Caco-2 (cell line): ENCODE measurements around the gene WFIKKN1. TPM values are rescaled to one million over a fixed set of nuclear protein-coding genes. Genes with fewer than 3 reads are reported as not detected.

Experiments
- BruUV-seq: library from RNA; stranded (reverse); fragments of 400-500 nt; replicated peaks from 2 replicates; lab custom pipeline; 2021; lab: Mats Ljungman, UMichigan
- CTCF ChIA-PET: fragments of 300-600 bp; sonication (Branson Sonifier 250); formaldehyde crosslinking; loops from one replicate; lab custom pipeline; 2022; ENCODE audit warnings: antibody characterized with exemption; lab: Charles Lee
- POLR2A ChIA-PET: fragments of 300-600 bp; sonication (Branson Sonifier 250); formaldehyde crosslinking; loops from one replicate; lab custom pipeline; 2022; ENCODE audit warnings: antibody characterized with exemption; lab: Charles Lee
- DNase-seq, 2 experiments: peaks; one replicate each; pipeline versions ENCODE4 v3.0.0 to v3.0.0-alpha.2; 2020 to 2022
- H3K27me3 ChIP-seq: replicated peaks from 2 replicates; pipeline ENCODE4 v1.6.0; 2011; ENCODE audit warnings: low read length; ENCODE audit not compliant: control insufficient read depth, insufficient read depth
- H3K36me3 ChIP-seq: 2 replicates; pipeline ENCODE4 v1.5.1; 2011; ENCODE audit warnings: low read length; ENCODE audit not compliant: control insufficient read depth, insufficient read depth
- H3K4me1 ChIP-seq: fragments of 250-450 bp; sonication (Bioruptor Pico); 2 replicates; pipeline ENCODE4 v1.5.1; 2020; ENCODE audit warnings: mild to moderate bottlenecking
- H3K4me3 ChIP-seq: 2 replicates; pipeline ENCODE4 v1.5.1; 2011; ENCODE audit warnings: low read depth, mild to moderate bottlenecking, control low read depth, low read length
- H3K9me3 ChIP-seq: fragments of 250-450 bp; sonication (Bioruptor Pico); 2 replicates; pipeline ENCODE4 v1.5.1; 2020; ENCODE audit warnings: mild to moderate bottlenecking, moderate library complexity
- H3K27ac Mint-ChIP-seq: one replicate; pipeline ENCODE4 v1.8.0; 2022; ENCODE audit warnings: mixed read lengths; ENCODE audit not compliant: unreplicated experiment
- H3K27me3 Mint-ChIP-seq: one replicate; pipeline ENCODE4 v1.8.0; 2022; ENCODE audit warnings: mixed read lengths; ENCODE audit not compliant: insufficient read depth, unreplicated experiment
- H3K36me3 Mint-ChIP-seq: one replicate; pipeline ENCODE4 v1.8.0; 2022; ENCODE audit warnings: mild to moderate bottlenecking, mixed read lengths; ENCODE audit not compliant: insufficient read depth, unreplicated experiment
- H3K4me1 Mint-ChIP-seq: one replicate; pipeline ENCODE4 v1.8.0; 2022; ENCODE audit warnings: low read depth, mixed read lengths; ENCODE audit not compliant: unreplicated experiment
- H3K4me3 Mint-ChIP-seq: one replicate; pipeline ENCODE4 v1.8.0; 2022; ENCODE audit warnings: mild to moderate bottlenecking, moderate library complexity, mixed read lengths; ENCODE audit not compliant: unreplicated experiment
- H3K9me3 Mint-ChIP-seq: one replicate; pipeline ENCODE4 v1.8.0; 2022; ENCODE audit warnings: mixed read lengths; ENCODE audit not compliant: unreplicated experiment
- intact Hi-C: fragments of 100-400 bp; cut with micrococcal nuclease; formaldehyde crosslinking; loops from one replicate; pipeline ENCODE4 v1.10.0; 2022; ENCODE audit not compliant: unreplicated experiment
- total RNA-seq: library from RNA; stranded (reverse); gene quantifications from 2 replicates; pipeline ENCODE4 v1.2.3, GENCODE V29; 2022
- TF ChIP-seq, protein P1 (sequence below), 2 experiments: fragments of 200-600 bp in 1 of 2; IDR thresholded peaks; 1 replicate in 1 of 2; 2 replicates in 1 of 2; pipeline versions ENCODE4 v1.5.1 to v1.8.0; 2011 to 2022; ENCODE audit warnings: antibody characterized with exemption in 1 of 2, control low read depth in 1 of 2, inconsistent platforms in 1 of 2, low read depth in 1 of 2, low read length in 1 of 2, mild to moderate bottlenecking in 1 of 2, moderate library complexity in 1 of 2; ENCODE audit not compliant: insufficient read depth in 1 of 2, severe bottlenecking in 1 of 2, unreplicated experiment in 1 of 2

The WFIKKN1 gene
- total RNA-seq, 1 experiment from 2014 or later: 0.54 TPM

DNA sequence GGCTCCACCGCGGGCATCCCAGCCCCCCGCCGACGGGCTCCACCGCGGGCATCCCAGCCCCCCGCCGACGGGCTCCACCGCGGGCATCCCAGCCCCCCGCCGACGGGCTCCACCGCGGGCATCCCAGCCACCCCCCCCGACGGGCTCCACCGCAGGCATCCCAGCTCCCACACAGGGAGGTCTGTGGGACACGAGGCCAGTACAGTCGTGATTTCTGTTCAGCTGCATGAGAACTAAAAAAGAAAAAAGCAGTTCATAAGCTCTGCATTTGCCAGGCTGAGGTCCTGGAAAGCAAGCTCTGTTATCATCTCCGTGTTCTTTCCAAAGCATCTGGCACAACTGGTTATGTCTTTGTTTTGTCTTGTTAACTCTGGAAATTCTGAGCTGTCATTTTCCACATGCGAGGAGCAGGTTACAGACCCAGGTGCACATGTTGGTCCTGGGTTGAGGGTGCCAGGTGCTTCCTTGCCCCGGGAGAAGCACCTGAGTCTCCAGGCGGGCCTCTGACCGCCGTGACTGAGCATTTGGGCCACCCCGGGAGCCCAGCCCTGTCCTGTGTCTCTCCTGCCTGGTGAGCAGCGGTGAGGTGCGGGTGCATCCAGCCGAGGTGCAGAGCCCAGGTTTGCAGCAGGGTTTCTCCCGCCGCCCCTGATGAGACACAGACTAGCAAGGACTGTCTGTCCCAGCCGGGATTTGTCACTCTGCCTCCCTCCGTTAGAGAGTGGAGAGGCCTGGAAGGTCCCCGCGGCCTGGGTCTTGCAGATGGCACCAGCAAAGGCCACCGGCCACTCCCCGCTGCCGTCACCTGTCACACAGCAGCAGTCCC lies 9.9 kb upstream of the WFIKKN1 start:
- Mint-ChIP-seq H3K27me3 (no peaks in the 10 kb centered on the region), H3K36me3 (peaks cover 5% of the 10 kb centered on the region), H3K4me1 (no peaks in the 10 kb centered on the region), H3K4me3 (no peak overlapping the region), H3K27ac (no peak overlapping the region), H3K9me3 (no peaks in the 10 kb centered on the region)
- no peaks in the 10 kb centered on the region for H3K9me3 ChIP-seq
- H3K4me3 ChIP-seq: no peak overlapping the region
- H3K27me3 ChIP-seq: no peaks in the 10 kb centered on the region
- no TSS peak for BruUV-seq
- DNase-seq: no peak
- ChIA-PET POLR2A (no interaction called here), CTCF (no interaction called here)
- no peaks in the 10 kb centered on the region for H3K36me3 ChIP-seq
- TF ChIP-seq, protein P1, sequence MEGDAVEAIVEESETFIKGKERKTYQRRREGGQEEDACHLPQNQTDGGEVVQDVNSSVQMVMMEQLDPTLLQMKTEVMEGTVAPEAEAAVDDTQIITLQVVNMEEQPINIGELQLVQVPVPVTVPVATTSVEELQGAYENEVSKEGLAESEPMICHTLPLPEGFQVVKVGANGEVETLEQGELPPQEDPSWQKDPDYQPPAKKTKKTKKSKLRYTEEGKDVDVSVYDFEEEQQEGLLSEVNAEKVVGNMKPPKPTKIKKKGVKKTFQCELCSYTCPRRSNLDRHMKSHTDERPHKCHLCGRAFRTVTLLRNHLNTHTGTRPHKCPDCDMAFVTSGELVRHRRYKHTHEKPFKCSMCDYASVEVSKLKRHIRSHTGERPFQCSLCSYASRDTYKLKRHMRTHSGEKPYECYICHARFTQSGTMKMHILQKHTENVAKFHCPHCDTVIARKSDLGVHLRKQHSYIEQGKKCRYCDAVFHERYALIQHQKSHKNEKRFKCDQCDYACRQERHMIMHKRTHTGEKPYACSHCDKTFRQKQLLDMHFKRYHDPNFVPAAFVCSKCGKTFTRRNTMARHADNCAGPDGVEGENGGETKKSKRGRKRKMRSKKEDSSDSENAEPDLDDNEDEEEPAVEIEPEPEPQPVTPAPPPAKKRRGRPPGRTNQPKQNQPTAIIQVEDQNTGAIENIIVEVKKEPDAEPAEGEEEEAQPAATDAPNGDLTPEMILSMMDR (IDR thresholded peaks at IDR 0.05; ENCODE audit: insufficient read depth in 1 of 2, low read depth in 1 of 2, low read length in 1 of 2, severe bottlenecking in 1 of 2, unreplicated experiment in 1 of 2): no peak
- intact Hi-C loops: no loop called here
- no peaks in the 10 kb centered on the region for H3K4me1 ChIP-seq

DNA sequence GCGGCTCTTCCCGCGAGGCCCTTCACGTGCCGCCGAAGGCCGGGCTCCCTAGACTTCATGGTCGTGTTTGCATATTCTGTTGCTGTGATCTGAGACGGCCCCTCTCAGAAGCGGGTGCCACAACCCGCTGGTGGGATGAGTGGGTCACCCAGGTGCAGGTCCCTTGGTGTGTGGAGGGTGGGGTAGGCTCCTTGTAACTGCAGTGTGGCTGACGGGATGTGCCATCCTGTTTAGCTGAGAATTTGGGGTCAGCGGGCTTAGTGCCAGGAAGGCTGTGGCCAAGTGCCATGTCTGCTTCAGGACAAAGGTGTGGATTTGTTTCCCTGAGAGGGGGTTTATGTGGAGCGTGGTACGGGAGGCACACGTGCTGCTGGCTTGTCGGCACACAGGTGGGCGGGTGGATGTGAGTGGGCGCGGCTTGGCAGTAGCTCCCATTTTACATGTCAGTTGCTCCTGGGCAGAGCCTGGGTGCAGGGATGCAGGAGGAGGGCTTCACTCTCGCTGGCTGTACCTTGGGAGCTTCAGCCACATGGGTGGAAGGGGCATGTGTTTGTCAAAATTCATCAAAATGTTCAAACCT lies 9.2 kb upstream of the WFIKKN1 start:
- CTCF ChIA-PET: no interaction called here
- intact Hi-C loops: no loop called here
- H3K4me1 Mint-ChIP-seq: no peaks in the 10 kb centered on the region
- H3K9me3 ChIP-seq: no peaks in the 10 kb centered on the region
- H3K27me3 ChIP-seq: no peaks in the 10 kb centered on the region
- TF ChIP-seq, protein P1 (IDR thresholded peaks at IDR 0.05; ENCODE audit: insufficient read depth in 1 of 2, low read depth in 1 of 2, low read length in 1 of 2, severe bottlenecking in 1 of 2, unreplicated experiment in 1 of 2): no peak
- POLR2A ChIA-PET: no interaction called here
- no peaks in the 10 kb centered on the region for H3K36me3 ChIP-seq
- no peak for DNase-seq
- no TSS peak for BruUV-seq
- no peak overlapping the region for H3K27ac Mint-ChIP-seq
- H3K4me1 ChIP-seq: no peaks in the 10 kb centered on the region
- H3K4me3 ChIP-seq: no peak overlapping the region
- peaks cover 5% of the 10 kb centered on the region for H3K36me3 Mint-ChIP-seq
- no peak overlapping the region for H3K4me3 Mint-ChIP-seq
- H3K27me3 Mint-ChIP-seq: no peaks in the 10 kb centered on the region
- H3K9me3 Mint-ChIP-seq: no peaks in the 10 kb centered on the region

DNA sequence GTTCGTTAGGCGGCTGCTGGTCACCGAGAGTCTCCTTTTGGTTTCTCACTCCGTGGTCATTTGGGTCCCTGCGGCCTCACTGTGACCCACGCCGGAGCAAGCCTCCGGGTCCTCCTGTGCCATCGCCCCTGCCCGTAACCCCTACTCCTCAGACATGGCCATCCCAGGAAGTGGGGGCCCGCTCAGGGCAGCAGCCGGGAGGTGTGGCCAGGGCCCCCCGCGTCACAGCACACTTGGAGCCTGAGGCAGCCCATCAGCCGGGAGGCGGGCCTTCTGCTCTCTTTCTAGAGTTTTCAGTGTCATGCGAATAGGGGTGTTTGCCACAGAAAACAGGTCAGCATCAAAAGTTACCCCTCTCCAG lies 7.9 kb upstream of the WFIKKN1 start:
- Mint-ChIP-seq H3K9me3 (no peaks in the 10 kb centered on the region), H3K27me3 (no peaks in the 10 kb centered on the region), H3K4me3 (no peak overlapping the region), H3K27ac (no peak overlapping the region), H3K4me1 (no peaks in the 10 kb centered on the region), H3K36me3 (peaks cover 10% of the 10 kb centered on the region)
- no peaks in the 10 kb centered on the region for H3K9me3 ChIP-seq
- CTCF ChIA-PET: no interaction called here
- no peaks in the 10 kb centered on the region for H3K36me3 ChIP-seq
- TF ChIP-seq, protein P1 (IDR thresholded peaks at IDR 0.05; ENCODE audit: insufficient read depth in 1 of 2, low read depth in 1 of 2, low read length in 1 of 2, severe bottlenecking in 1 of 2, unreplicated experiment in 1 of 2): no peak
- intact Hi-C loops: no loop called here
- no TSS peak for BruUV-seq
- no peaks in the 10 kb centered on the region for H3K4me1 ChIP-seq
- no peaks in the 10 kb centered on the region for H3K27me3 ChIP-seq
- H3K4me3 ChIP-seq: no peak overlapping the region
- no peak for DNase-seq
- POLR2A ChIA-PET: no interaction called here
